Small intestine (tissue), 4 donors: ENCODE results near the gene RB1. TPM values are rescaled to one million over a fixed set of nuclear protein-coding genes. Genes with fewer than 3 reads are reported as not detected.

Experiments
- polyA plus RNA-seq, 4 donors: library from polyadenylated mRNA; stranded (reverse) in 3 of 4; unstranded in 1 of 4; fragments of 200-250 nt in 3 of 4; fragments of 120-200 nt in 1 of 4; gene quantifications; one replicate each; pipeline versions ENCODE4 v1.2.1 to v1.2.3, GENCODE V29; 2013
- donor health status: healthy with polysubstance abuse.
- donor health status: Bipolar disorder and iron deficiency.
- donor health status: healthy.

RB1 gene
- polyA plus RNA-seq, 4 donors, result 11.9 to 33.6 (median 20.2) TPM

Other genes with a start within 250 kb of the RB1 start
- 10 to 100 TPM; 50.9 to 69.4 (median 66.6) TPM for gene MED4, start 208.6 kb upstream of the RB1 start, polyA plus RNA-seq
- 100 to 1,000 TPM; 288 to 596 (median 393) TPM for gene ITM2B, start 70.5 kb upstream of the RB1 start, polyA plus RNA-seq
- 10 to 100 TPM in 2 of 4 donors, 1 to 10 TPM in 2; 1.8 to 23.6 (median 11.6) TPM for gene LPAR6, start 109.4 kb downstream of the RB1 start, polyA plus RNA-seq
- gene RCBTB2, start 229.3 kb downstream of the RB1 start, polyA plus RNA-seq, result 10 to 100 TPM in 1 of 4 donors, 1 to 10 TPM in 3; 3.1 to 10.3 (median 6.2) TPM